Ovary (tissue), 9 donors: Measurements from ENCODE around the gene PCDH1. TPM values are rescaled to one million over a fixed set of nuclear protein-coding genes. Genes with fewer than 3 reads are reported as not detected.

ENCODE experiments used
- DNase-seq, 5 donors: peaks; one replicate each; pipeline ENCODE4 v3.0.0-alpha.2; 2019 to 2020
- H3K27ac ChIP-seq, 2 donors: fragments of 200-600 bp; one replicate each; pipeline versions ENCODE4 v1.5.1 to v1.8.0; 2019 to 2022
- H3K27me3 ChIP-seq: fragments of 200-600 bp; one replicate; pipeline ENCODE4 v1.8.0; 2022
- H3K36me3 ChIP-seq: fragments of 200-600 bp; sonication (generic); one replicate; pipeline ENCODE4 v1.5.1; 2019
- H3K4me1 ChIP-seq: one replicate; pipeline ENCODE4 v1.8.1; 2013; ENCODE audit warnings: mild to moderate bottlenecking, moderate library complexity; ENCODE audit not compliant: insufficient read depth
- H3K4me3 ChIP-seq: fragments of 200-600 bp; sonication (generic); one replicate; pipeline ENCODE4 v1.5.1; 2017
- H3K9me3 ChIP-seq, 2 donors: fragments of 200-600 bp in 1 of 2; sonication (generic) in 1 of 2; one replicate each; pipeline versions ENCODE4 v1.5.1 to v1.8.1; 2013 to 2019; ENCODE audit warnings: mild to moderate bottlenecking in 1 of 2, moderate library complexity in 1 of 2
- EP300 ChIP-seq: sonication (generic); formaldehyde crosslinking; IDR thresholded peaks from one replicate; pipeline ENCODE4 v1.6.1; 2017; ENCODE audit warnings: antibody characterized with exemption
- POLR2A ChIP-seq: fragments of 450-650 bp; IDR thresholded peaks from one replicate; pipeline ENCODE4 v1.6.1; 2017; ENCODE audit warnings: antibody characterized with exemption, mild to moderate bottlenecking, moderate library complexity
- WGBS, 3 donors: extraction: QIAGEN DNeasy Blood & Tissue Kit in 1 of 3; methylation state at CpG; one replicate each; pipeline versions ENCODE4 v1.1.5 to v1.1.7; 2013 to 2017; 5-methylcytosine and 5-hydroxymethylcytosine counted together
- intact Hi-C, 4 donors: fragments of 100-400 bp; cut with DNase I; formaldehyde crosslinking; loops; one replicate each; pipeline versions ENCODE4 v1.11.0 to v1.15.1; 2022 to 2023
- polyA plus RNA-seq, 2 donors: library from polyadenylated mRNA; stranded (reverse); fragments of 200-250 nt in 1 of 2; fragments of 350-450 nt in 1 of 2; fragmentation: Illumina TruSeq in 1 of 2; extraction: RNeasy Lipid Tissue Mini Kit (QIAGEN cat#74804) in 1 of 2; gene quantifications; one replicate each; pipeline ENCODE4 v1.2.3, GENCODE V29; 2013 to 2014
- total RNA-seq, 7 donors: library from RNA; depleted of rRNA in 2 of 7; stranded (reverse); fragments of >200 nt in 2 of 7; fragmentation: NEBNext Ultra II Directional in 3 of 7; extraction: Animal tissue kit (Norgen Biotek cat#: 25700) in 3 of 7; gene quantifications; one replicate each; pipeline versions ENCODE4 v1.1.0 to v1.2.4, GENCODE V29; 2016 to 2023
- TF ChIP-seq, protein P1 (sequence below), 3 donors: fragments of 450-650 bp in 2 of 3; fragments of 200-600 bp in 1 of 3; IDR thresholded peaks; one replicate each; pipeline versions ENCODE4 v1.5.1 to v1.8.0; 2016 to 2022; ENCODE audit warnings: antibody characterized with exemption in 3 of 3, mild to moderate bottlenecking in 1 of 3
- donor health status: DM: no; HTN: no; CAD: no; lungs with moderate emphysema.
- donor health status: DM: no; HTN: no; CAD: no.
- donor health status: Bipolar disorder and iron deficiency.
- donor health status: DM: yes; HTN: yes; CAD: no.
- donor health status: DM: no; HTN: no; CAD: no.
- donor health status: DM: yes; HTN: yes; CAD: no.

Gene PCDH1
- total and polyA plus RNA-seq, 9 donors = 3.2 to 13.8 (median 7.0) TPM

DNA sequence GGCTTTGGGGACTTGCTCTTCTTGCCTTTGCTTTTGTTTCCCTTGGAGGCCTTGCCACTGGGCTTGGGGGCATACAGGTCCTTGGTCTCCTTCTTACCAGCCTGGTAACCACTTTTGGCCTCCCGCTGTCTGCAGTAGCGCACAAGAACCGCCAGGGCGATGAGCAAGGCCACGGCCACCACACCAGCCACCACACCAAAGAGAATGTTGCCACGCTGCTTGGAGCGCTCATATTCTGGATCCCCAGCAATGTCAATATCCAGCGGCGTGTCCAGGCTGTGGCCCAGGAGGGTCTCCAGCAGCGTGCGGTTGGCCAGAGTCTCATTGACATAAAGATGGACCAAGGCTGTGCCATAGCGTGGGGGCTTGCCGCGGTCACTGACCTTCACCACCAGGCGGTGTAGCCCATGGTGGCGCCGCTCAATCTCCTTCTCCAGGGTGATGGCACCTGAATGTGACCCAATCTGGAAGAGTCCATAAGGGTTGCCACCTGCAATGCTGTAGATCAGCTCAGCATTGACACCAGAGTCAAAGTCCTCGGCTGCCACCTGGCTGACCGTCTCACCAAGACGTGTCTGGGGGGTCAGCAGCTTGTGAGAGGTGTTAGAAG is 14.5 kb downstream of the PCDH1 start:
- H3K27ac ChIP-seq = no peak overlapping the region
- 92 to 96% (median 93%) methylated on average over 17 to 20 of the region's 20 CpGs for WGBS, 3 donors
- H3K4me1 ChIP-seq = no peaks in the 10 kb centered on the region
- no peaks in the 10 kb centered on the region for H3K36me3 ChIP-seq
- H3K4me3 ChIP-seq = no peak overlapping the region
- H3K9me3 ChIP-seq = no peaks in the 10 kb centered on the region
- intact Hi-C loops = no loop called here
- DNase-seq = no peak
- no peaks in the 10 kb centered on the region for H3K27me3 ChIP-seq
- TF ChIP-seq POLR2A (no peak), EP300 (no peak)
- TF ChIP-seq, protein P1, sequence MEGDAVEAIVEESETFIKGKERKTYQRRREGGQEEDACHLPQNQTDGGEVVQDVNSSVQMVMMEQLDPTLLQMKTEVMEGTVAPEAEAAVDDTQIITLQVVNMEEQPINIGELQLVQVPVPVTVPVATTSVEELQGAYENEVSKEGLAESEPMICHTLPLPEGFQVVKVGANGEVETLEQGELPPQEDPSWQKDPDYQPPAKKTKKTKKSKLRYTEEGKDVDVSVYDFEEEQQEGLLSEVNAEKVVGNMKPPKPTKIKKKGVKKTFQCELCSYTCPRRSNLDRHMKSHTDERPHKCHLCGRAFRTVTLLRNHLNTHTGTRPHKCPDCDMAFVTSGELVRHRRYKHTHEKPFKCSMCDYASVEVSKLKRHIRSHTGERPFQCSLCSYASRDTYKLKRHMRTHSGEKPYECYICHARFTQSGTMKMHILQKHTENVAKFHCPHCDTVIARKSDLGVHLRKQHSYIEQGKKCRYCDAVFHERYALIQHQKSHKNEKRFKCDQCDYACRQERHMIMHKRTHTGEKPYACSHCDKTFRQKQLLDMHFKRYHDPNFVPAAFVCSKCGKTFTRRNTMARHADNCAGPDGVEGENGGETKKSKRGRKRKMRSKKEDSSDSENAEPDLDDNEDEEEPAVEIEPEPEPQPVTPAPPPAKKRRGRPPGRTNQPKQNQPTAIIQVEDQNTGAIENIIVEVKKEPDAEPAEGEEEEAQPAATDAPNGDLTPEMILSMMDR (IDR thresholded peaks at IDR 0.05) = no peak

DNA sequence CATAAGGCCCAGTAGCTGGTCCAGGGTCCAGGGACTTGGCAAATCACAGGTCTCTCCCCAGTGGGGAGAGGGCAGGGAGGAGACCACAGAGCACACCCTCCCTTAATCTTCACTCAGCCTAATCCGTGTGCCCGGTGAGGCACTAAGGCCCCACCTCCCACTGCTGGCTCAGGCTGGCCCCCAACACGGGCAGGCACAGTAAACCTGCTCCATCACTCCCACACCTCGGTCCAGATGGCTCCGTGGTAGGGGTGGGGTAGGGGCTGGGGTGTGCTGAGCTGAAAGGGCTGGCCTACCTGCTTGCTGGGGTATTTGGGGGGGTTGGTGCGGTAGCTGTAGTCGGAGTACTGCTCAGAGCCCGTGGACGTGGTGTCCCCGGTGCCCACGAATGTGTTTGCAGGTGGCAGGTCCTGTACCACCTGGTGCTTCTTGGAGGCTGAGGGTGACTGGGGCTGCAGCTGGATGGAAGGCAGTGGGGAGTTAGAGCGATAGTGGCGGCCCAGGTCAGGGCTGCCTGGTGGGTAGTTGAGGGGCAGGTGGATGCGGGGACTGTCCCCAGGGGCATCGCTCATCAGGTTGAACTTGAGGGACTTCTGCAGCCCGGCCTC is 15.2 kb downstream of the PCDH1 start:
- H3K36me3 ChIP-seq = no peaks in the 10 kb centered on the region
- H3K9me3 ChIP-seq = no peaks in the 10 kb centered on the region
- DNase-seq = no peak
- 66 to 73% (median 73%) methylated on average over 16 of the region's 16 CpGs for WGBS, 3 donors
- H3K4me1 ChIP-seq = no peaks in the 10 kb centered on the region
- H3K27me3 ChIP-seq = no peaks in the 10 kb centered on the region
- no peak overlapping the region for H3K4me3 ChIP-seq
- TF ChIP-seq POLR2A (no peak), EP300 (no peak)
- TF ChIP-seq, protein P1 (IDR thresholded peaks at IDR 0.05) = no peak
- intact Hi-C loops = no loop called here
- H3K27ac ChIP-seq = no peak overlapping the region

DNA sequence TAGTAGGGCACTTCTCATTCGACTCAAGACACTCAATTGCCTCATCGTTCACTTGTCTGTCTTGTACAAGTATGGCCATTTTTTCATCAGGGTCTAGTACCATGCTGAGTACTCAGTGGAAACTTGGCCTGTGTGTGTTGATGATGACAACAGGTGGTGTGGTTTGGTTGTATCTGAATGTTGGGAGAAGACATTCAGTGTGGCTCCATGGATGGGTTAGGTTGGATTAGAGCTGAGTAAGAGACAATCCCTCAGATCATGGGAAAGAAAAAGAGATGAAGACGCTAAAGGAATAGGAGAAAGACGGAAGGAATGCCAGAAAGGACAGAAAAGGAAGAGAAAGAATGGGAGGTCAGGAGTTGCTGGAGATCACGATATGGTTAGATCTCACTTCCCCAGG is 17.0 kb downstream of the PCDH1 start:
- no peaks in the 10 kb centered on the region for H3K4me1 ChIP-seq
- H3K27me3 ChIP-seq = no peaks in the 10 kb centered on the region
- no peak overlapping the region for H3K27ac ChIP-seq
- no peaks in the 10 kb centered on the region for H3K9me3 ChIP-seq
- H3K36me3 ChIP-seq = no peaks in the 10 kb centered on the region
- WGBS, 3 donors = 79 to 86% (median 82%) methylated on average over 5 of the region's 5 CpGs
- no peak for DNase-seq
- no peak overlapping the region for H3K4me3 ChIP-seq
- no peak for TF ChIP-seq EP300
- TF ChIP-seq, protein P1 (IDR thresholded peaks at IDR 0.05) = no peak
- intact Hi-C loops = no loop called here

DNA sequence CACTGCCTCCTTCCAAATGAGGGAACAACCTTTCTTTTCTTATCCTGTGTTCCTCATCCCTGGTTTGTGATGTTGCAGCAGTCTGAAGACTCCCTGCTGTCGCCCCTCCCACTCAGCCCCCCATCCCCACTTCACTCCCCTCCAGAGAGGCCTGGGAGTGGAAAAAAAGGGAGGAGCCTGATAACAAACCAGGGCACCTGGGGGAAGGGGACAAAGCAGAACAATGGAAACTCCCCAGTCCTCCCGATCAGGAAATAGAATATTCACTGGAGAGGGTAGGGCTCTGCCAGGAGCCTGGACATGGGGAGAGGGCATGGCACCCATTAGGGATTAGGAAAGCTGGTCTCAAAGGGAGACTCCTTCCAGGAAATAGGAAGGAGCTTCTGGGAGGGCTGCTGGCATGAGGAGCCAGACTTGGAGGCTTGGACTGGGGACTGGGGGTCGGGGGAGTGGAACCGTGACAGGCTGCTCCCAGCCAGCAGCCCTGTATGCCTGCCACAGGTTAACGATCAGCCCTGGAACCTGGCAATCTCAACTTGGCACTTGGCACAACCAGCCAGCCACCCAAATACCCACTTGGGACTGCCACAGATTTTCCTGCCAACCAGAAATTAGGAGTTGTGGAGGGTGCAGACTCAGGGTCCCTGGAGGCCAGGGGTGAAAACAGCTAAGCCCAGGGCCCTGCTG is 20.0 kb downstream of the PCDH1 start:
- no peaks in the 10 kb centered on the region for H3K9me3 ChIP-seq
- H3K27ac ChIP-seq = no peak overlapping the region
- TF ChIP-seq EP300 (no peak), POLR2A (no peak)
- TF ChIP-seq, protein P1 (IDR thresholded peaks at IDR 0.05) = no peak
- no peaks in the 10 kb centered on the region for H3K4me1 ChIP-seq
- H3K36me3 ChIP-seq = no peaks in the 10 kb centered on the region
- no peak overlapping the region for H3K4me3 ChIP-seq
- WGBS, 3 donors = 13 to 24% (median 14%) methylated on average over 5 of the region's 5 CpGs
- no peak for DNase-seq
- intact Hi-C loops = loop anchor here in 1 of 4 donors (5.0 kb wide), 1 partner anchor 424 kb away; no protein-coding TSS in a partner anchor
- H3K27me3 ChIP-seq = no peaks in the 10 kb centered on the region
